ENCODE measurements around the gene TMEM178A. TPM values are rescaled to one million over a fixed set of nuclear protein-coding genes. Genes with fewer than 3 reads are reported as not detected.

TMEM178A gene
- total and polyA plus RNA-seq, 3 donors from 2014 or later, result 1.9 to 5.7 (median 3.4) TPM

DNA sequence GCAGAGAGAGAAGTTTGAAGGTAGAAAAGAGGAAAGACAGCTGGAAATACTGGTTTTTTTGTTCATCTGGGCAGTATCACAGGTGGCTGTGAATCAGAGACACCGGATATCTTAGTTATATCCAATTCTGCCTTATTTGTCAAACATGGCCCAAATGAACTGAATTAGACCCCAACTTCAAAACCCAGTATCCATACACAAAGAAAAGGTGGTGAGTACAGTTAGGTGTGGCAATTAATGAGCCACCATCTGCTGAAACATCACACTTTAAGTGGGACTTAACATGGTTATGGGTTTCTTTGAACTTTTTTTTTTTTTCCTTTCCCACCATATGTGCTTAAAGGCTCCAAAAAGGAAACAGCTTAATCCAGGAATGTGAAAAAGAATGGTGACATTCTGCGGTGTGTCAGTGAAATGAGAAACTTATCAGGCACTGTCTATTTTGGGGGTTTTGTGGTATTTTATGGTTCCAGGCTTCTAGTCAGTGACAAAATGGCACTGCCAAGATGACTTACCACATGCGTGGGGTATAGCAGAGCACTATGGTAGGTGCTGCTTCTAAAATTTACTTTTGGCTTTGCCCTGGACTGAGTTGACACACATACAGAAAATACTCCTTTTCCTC is 5.0 kb upstream of the TMEM178A start:
- no peak overlapping the region for H3K27ac ChIP-seq
- TF ChIP-seq POLR2A (IDR thresholded peaks at IDR 0.05) (no peak), CTCF (IDR thresholded peaks at IDR 0.05) (no peak)
- no peaks in the 10 kb centered on the region for H3K27me3 ChIP-seq
- intact Hi-C loops (cut with DNase I; ENCODE audit: low total_unique reads), result no loop called here
- no peaks in the 10 kb centered on the region for H3K36me3 ChIP-seq (ENCODE audit: low read depth, missing control alignments)
- no peak overlapping the region for H3K4me3 ChIP-seq
- no peak for DNase-seq
- no peaks in the 10 kb centered on the region for H3K4me1 ChIP-seq
- H3K9me3 ChIP-seq, result no peaks in the 10 kb centered on the region
- 84 to 89% methylated on average over 3 of the region's 3 CpGs for WGBS, 2 donors

GRCh38 chr2:39661826-39662225 is 3.9 kb upstream of the TMEM178A start:
- peaks cover 4% of the 10 kb centered on the region for H3K4me1 ChIP-seq
- no peak for TF ChIP-seq POLR2A (IDR thresholded peaks at IDR 0.05)
- TF ChIP-seq CTCF (IDR thresholded peaks at IDR 0.05), result no peak
- no peaks in the 10 kb centered on the region for H3K9me3 ChIP-seq
- no peaks in the 10 kb centered on the region for H3K27me3 ChIP-seq
- intact Hi-C loops (cut with DNase I; ENCODE audit: low total_unique reads), result no loop called here
- no peak overlapping the region for H3K4me3 ChIP-seq
- H3K27ac ChIP-seq, result no peak overlapping the region
- DNase-seq, result no peak
- no peaks in the 10 kb centered on the region for H3K36me3 ChIP-seq (ENCODE audit: low read depth, missing control alignments)
- WGBS, 2 donors, result 52 to 60% methylated on average over 1 of the region's 1 CpG

GRCh38 chr2:39663187-39663930 is 2.4 kb upstream of the TMEM178A start:
- H3K27me3 ChIP-seq, result no peaks in the 10 kb centered on the region
- peaks cover 7% of the 10 kb centered on the region for H3K4me1 ChIP-seq
- DNase-seq, result no peak
- intact Hi-C loops (cut with DNase I; ENCODE audit: low total_unique reads), result no loop called here
- WGBS, 2 donors, result 89% methylated on average over 2 of the region's 2 CpGs
- no peak overlapping the region for H3K27ac ChIP-seq
- no peak overlapping the region for H3K4me3 ChIP-seq
- H3K9me3 ChIP-seq, result no peaks in the 10 kb centered on the region
- H3K36me3 ChIP-seq (ENCODE audit: low read depth, missing control alignments), result no peaks in the 10 kb centered on the region
- TF ChIP-seq CTCF (IDR thresholded peaks at IDR 0.05) (no peak), POLR2A (IDR thresholded peaks at IDR 0.05) (no peak)

DNA sequence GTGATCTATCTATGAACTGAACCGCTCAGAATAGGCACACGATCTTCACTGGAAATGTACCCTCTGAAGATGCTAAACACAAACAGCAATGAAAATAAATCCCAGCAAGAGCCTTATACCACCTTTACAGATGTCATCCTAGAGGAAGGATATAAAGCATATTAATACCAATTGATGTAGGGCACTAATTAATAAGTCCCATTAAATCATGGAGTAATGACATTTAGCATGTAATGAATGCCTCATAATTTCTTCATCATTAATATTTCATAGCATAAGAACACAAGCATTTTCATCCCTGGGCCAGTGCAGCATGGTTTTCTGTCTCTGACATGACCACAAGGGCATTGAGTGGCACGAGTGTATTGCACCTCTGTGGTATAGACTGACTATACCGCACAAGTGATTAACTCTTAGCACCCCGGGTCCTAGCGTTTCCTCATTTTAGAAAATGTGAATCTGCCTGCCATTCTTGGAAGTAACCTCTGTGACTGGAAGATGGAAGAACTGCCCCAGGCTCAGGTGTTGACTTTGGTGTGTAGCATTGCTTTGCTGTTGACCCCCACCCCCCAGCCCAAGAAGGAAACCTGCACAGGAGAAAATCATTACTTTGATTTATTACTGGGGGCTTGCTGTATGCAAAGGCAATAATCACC is 1.4 kb upstream of the TMEM178A start:
- H3K27ac ChIP-seq, result no peak overlapping the region
- no peaks in the 10 kb centered on the region for H3K9me3 ChIP-seq
- H3K36me3 ChIP-seq (ENCODE audit: low read depth, missing control alignments), result no peaks in the 10 kb centered on the region
- H3K27me3 ChIP-seq, result no peaks in the 10 kb centered on the region
- 40 to 55% methylated on average over 6 of the region's 6 CpGs for WGBS, 2 donors
- DNase-seq, result no peak
- intact Hi-C loops (cut with DNase I; ENCODE audit: low total_unique reads), result no loop called here
- TF ChIP-seq CTCF (IDR thresholded peaks at IDR 0.05) (no peak), POLR2A (IDR thresholded peaks at IDR 0.05) (no peak)
- no peak overlapping the region for H3K4me3 ChIP-seq
- peaks cover 7% of the 10 kb centered on the region for H3K4me1 ChIP-seq
